Amniotic stem cell (primary cell): ENCODE data around the gene RHOF.

ENCODE experiments used
- DNase-seq: peaks from one replicate; lab custom pipeline; 2025; lab: John Stamatoyannopoulos, UW

RHOF gene, protein sequence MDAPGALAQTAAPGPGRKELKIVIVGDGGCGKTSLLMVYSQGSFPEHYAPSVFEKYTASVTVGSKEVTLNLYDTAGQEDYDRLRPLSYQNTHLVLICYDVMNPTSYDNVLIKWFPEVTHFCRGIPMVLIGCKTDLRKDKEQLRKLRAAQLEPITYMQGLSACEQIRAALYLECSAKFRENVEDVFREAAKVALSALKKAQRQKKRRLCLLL

DNA sequence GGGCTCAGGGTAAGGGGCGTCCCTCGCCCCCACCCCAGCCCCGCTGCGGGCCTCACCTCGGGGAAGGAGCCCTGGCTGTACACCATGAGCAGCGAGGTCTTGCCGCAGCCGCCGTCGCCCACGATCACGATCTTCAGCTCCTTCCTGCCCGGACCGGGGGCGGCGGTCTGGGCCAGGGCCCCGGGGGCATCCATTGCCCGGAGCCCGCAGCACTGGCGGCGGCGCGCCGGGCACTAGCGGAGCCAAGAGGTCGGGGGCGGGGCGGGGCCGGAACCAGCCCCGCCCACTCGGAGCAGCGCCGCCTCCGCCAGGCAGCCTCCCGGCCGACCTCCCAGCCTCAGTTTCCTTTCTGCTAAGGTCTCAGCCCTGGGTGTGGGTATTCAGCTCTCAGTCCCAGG, at the start of gene RHOF:
Gene RHOF (minus strand): TSS at position 249 of the 398 bp plus-strand sequence. CDS start 55 bp downstream, at position 194.
- DNase-seq = no peak

DNA sequence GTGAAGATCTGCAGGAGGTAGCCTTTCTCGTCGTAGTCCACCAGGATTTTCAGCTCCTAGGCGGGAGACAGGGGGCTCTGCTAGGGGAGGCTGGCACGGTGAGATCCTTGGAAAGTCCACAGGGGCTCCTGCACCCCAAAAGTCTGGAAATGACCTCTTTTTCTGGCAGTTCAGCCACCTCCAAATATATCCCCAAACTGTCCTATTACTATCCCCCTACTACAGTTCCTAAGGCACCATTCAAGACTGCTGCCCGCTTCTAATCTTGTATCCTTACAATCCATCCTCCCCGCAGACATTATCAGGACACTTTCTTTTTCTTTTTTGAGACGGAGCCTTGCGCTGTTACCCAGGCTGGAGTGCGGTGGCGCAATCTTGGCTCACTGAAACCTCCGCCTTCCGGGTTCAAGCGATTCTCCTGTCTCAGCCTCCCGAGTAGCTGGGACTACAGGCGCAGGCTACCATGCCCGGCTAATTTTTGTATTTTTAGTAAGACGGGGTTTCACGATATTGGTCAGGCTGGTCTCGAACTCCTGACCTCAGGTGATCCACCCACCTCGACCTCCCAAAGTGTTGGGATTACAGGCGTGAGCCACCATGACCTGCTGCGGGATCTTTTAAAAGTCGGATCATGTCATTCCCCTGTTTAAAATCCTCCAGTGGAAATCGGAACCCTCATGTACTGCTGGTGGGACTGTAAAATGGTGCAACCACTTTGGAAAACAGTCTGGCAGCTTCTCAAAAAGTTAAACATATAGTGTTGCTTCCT, 46.7 kb upstream of the RHOF start:
- no peak for DNase-seq

DNA sequence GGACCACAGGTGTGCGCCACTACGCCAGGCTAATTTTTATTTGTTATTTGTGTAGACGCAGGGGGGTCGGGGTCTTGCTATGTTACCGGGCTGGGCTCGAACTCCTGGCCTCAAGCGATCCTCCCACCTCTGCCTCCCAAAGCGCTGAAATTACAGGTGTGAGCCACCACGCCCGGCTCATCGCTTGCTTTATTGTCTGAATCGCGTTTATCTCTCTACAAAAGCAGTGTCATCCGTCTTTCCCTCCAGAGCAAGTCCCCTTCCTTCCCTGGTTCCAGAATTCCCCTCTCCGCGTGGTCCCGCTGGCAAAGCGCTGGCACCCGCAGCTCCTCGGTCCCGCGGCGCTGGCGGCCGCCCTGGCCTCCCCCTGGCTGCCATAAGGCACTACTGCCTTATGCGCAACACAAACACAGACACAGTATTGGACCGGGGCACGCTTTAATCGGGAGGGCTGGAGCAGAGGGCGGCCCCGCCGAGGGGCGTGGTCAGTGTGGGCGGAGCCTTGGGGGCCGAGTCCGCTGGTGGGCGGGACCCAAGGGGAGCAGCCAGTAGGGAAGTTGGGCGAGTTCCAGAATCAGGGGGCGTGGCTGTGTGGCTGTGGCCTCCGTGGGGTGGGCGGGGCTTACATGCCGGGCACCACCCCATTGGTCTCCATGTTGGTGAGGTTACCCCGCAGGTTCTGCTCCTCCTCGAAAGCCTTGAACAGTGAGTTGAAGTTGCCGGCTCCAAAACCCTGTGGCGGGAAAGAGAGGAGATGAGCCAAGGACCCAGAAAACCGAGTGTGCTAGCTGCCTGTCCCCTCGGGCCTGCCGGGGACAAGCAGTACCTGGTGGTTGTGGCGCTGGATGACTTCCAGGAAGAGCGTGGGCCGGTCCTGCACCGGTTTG, 45.9 kb upstream of the RHOF start:
- DNase-seq = peak; percentile 94

DNA sequence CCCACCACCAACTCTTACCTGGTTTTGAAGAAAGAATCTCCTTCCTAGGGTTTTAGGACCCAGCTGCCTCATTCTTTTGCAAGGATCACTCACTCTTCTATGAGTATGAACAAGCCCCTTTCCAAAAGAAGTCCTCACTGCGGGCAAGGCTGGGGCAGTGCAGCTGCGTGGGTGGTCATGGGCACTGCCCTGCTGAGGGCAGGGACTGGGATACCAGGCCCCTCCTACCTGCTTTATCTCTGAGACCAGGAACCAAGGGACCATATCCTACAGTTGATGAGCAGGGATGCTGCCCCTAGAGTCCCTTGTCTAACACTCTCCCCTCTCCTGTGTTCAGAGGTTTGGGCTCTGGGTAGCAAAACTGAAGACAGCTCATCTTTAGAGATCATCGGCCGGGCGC, 44.6 kb upstream of the RHOF start:
- DNase-seq = no peak

DNA sequence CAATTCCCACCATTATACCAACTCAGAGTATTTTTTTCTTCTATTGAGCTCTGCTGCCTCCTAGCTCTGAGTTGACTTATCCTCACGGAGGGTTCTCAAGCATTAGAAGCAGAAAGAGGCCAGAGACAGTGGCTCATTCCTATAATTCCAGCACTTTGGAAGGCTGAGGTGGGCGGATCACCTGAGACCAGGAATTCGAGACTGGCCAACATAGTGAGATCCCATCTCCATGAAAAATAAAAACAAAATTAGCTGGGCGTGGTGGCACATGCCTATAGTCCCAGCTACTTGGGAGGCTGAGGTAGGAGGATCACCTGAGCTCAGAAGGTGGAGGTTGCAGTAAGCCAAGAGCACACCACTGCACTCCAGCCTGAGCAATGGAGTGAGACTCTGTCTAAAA, 44.2 kb upstream of the RHOF start:
- no peak for DNase-seq

DNA sequence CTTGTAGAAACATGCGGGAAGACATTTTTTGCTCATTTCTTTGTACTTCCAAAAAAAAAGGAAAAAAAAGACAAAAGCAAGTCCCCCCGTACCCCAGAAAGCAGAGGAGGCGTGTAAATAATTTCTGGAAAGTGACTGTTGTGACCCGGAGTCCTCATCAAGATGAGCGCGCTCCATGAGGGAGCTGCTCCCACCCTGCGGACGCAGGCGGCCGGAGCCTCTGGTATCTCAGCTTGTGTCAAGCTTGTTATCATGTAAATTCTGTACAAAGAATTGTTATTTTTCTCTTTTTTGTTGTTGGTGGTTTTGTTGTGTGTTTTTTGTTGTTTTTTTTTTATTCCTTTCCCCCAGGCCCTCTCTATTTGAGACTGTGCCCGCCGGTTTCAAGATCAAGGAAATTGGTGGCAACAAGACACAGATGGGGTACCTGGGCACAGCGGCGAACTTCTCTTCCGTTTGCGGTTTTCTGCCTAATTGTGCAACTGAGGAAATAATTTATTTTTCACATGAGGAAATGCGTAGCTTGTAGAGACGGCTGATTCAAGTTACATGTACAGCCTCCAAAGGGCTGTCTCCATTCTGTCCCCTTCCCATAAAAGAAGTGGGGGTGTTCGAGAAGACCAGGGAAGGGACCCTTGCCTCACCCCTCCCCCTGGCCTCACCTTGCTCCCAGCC, 38.2 kb upstream of the RHOF start:
- no peak for DNase-seq

DNA sequence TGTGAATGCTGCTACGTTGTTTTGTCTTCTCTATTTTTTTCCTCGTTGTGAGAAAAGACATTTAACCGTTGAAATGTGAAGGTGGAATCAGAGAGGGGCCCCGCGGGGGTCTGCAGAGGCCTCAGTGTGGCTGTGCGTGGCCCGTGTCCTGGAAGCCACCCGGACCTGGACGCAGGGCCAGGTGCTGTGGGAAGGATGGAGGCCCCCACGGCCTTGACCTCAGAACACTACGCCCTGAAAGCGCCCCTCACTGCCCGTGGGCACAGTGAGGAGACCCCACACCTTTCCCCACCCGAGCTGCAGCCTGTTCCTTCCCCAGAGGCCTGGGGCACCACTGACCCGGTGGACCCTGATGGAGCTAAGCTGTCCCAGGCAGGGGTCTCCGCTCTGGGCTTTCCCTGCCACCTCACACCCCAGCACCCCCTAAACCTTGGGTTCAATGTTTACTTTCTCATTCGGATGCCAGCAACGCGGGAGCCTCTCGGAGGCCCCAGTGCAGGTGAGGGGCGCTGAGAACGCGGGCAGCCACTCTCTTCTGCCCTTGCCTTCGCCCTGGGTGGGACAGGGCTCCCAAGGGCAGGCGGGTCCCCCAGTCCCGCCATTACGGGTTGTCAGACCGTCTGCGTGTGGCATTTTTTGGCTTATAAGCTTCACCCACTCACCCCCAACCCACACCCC, 37.2 kb upstream of the RHOF start:
- no peak for DNase-seq

DNA sequence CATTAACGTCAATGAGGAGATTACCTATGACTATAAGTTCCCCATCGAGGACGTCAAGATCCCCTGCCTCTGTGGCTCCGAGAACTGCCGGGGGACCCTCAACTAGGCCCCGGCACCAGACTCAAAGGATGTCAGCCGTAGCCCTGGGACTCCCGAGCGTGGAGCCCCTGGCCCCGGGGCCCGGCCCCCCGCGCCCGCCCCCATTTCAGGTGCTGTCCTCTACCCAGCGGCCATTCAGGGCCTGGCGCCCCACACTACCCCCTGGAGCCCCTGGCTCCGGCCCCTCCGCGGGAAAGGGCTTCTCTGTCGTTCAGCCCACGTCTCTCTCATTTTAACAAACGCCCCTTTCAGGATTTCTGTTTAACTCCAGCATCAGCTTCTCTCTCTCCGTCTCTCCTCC, 36.6 kb upstream of the RHOF start:
- no peak for DNase-seq

DNA sequence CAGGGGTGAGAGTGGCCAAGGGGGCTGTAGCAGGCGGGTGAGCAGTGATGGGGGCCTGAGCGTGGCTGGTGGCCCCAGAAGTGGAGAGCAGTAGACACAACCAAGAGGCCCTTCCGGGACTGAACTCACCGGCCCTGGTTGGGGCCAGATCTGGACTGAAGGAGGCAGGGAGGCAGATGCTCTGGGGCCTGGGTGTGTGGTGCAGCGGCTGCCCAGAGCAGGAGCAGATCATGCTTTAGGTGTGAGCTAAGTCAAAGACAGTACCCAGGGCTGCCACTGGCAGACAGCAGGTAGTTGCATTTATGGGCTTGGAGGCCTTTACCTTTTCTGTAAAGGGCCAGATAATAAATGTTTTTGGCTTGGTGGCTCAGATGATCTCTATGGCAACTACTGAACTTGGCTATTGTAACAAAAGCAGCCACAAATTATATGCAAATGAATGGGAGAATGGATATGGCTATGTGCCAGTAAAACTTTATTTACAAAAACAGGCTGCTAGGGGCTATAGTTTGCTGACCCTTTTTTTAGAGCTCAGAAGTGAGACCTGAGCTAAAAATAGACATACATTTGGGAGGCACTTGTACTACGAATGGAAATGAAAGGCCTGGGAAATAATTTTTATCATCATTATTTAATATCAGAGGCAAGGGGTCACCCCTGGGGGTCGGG, 35.9 kb upstream of the RHOF start:
- DNase-seq = no peak

DNA sequence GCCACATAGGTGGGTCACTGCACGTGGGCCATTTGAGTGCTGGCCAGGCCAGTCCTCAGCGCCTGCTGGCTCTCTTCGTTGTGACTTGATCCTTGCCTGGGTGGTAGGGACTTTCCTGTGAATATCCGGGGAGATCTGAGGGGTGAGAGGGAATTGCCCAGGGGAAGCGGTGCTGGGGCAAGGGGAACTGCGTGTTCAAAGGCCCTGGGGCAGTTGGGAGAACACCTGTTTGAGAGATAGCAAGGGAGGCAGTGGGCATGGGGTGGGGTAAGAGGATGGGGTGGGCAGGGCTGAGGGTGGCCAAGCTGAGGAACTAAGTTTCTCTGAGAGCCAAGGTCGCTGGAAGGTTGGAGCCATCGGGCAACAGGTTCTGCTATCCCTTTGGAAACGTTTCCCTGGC, 35.3 kb upstream of the RHOF start:
- no peak for DNase-seq

DNA sequence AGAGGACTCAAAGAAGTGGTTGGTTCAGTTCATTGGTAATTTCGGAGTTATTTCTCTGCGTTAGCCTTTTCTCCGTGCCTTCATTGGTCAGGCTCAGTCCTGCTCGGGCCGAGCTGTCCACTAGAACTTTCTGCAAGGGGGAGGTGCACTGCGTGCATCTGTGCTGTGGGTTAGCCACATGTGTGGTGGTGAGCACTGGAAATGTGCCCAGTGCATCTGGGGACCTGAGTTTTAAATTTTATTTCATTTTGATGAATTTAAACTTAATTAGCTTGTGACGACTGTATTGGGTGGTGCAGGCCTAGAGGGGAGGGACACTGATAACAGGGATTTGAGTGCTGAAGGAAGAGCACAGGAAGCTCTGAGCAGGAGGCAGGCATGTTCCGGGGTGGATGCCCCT, 34.8 kb upstream of the RHOF start:
- DNase-seq = no peak

DNA sequence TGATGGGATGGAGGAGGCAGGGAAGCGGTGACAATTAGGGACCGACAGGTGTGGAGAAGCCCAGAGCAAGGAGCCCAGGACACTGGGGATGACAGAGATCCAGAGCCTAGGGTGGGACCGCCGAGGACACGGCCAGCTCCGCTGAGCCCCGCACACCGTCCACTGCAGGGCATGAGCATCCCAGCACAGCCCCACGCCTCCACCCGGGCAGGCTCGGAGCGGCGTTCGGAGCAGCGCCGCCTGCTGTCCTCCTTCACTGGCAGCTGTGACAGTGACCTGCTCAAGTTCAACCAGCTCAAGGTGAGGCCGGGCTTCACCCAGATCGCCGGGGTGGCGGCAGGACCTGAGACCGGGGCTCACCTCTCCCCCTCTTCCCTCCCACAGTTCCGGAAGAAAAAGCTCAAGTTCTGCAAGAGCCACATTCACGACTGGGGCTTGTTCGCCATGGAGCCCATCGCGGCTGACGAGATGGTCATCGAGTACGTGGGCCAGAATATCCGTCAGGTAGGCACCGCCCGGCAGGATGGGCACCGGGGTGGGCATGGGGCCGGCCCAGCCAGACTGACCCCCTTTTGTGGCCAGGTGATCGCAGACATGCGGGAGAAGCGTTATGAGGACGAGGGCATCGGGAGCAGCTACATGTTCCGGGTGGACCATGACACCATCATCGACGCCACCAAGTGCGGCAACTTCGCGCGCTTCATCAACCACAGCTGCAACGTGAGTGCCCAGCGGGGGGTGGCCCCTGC, 34.0 kb upstream of the RHOF start:
- no peak for DNase-seq

DNA sequence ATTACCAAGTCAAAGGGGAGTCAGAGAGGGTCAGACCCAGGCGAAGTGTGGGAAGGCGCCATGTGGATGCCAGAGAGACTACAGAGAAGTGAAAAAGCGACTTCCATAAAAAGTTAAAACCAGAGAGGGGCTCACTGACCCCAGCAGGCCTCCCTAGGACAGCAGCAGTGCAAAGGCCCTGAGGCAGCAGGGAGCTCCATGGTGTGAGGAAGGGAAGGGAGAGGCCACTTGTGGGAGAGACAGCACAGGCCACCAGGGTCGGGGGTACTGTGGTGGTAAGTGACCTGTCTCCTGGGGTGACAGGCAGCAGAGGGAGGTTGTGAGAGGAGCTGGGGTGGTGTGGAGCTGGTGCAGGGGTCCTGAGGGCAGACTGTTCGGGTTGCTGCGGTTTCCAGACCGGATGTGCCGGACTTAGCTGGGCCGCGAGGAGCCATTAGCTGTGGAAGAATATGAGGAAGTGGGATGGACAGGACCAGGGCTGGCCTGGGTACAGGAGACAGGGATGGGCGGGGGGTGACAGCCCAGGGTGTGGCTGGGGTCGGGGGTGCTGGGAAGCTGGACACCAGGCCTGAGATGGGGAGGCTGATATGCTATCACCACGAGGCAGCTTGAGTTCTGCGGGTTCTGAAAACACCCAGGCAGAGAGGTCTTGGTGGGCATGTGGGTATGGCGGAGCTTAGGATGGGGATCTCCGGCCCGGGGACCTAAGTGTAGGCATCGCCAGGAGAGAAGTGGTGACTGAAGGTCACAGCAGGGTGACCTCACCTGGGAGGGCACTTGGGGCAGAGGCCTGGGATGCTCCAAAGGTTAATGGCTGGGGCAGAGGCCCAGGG, 33.0 kb upstream of the RHOF start:
- DNase-seq = no peak

DNA sequence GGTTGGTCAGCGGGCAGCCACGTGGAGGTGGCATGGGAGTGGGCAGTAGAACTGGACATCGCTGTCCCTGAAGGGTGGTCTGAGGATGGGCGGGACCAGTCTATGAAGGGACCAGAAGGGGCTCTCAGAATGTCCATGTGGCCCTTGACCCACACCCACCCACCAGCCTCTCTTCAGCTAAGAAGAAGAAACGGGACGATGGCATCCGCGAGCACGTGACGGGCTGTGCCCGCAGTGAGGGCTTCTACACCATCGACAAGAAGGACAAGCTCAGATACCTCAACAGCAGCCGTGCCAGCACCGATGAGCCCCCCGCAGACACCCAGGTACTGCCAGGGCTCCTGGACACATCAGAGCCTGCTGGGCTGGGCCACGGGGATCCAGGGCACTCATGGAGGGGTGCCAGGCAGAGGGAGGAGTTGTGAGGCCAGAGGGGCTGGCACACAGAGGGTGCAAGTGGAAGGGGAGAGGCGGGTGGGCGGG, 31.6 kb upstream of the RHOF start:
- DNase-seq = no peak

DNA sequence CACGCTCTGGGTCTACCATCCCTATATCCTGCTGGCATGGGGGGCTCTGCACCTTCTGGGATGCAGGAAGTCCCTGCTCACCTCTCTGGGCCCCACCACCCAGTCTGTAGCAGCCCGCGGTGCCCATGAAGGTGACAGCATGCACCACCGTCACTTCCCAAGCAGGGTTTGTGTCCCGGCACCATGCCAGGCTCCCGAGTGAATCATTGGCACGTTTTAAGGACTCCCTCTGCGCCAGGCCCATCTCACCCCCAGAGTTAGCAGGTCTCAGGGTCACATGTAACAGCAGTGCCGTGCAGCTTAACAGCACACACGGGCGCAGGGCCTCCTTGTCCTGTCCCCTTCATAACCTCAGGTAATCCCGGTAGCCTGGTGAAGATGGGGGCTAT, 30.2 kb upstream of the RHOF start:
- no peak for DNase-seq

DNA sequence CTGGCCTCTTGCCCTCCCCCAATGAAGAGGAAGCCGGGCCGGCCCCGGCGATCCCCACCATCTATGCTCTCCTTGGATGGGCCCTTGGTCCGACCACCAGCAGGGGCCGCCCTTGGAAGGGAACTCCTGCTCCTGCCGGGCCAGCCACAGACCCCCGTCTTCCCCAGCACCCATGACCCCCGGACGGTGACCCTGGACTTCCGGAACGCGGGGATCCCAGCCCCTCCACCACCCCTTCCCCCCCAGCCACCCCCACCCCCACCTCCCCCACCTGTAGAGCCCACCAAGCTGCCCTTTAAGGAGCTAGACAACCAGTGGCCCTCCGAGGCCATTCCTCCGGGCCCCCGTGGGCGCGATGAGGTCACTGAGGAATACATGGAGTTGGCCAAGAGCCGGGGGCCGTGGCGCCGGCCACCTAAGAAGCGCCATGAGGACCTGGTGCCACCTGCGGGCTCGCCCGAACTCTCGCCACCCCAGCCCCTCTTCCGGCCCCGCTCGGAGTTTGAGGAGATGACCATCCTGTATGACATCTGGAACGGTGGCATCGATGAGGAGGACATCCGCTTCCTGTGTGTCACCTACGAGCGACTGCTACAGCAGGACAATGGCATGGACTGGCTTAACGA, 29.7 kb upstream of the RHOF start:
- DNase-seq = no peak

DNA sequence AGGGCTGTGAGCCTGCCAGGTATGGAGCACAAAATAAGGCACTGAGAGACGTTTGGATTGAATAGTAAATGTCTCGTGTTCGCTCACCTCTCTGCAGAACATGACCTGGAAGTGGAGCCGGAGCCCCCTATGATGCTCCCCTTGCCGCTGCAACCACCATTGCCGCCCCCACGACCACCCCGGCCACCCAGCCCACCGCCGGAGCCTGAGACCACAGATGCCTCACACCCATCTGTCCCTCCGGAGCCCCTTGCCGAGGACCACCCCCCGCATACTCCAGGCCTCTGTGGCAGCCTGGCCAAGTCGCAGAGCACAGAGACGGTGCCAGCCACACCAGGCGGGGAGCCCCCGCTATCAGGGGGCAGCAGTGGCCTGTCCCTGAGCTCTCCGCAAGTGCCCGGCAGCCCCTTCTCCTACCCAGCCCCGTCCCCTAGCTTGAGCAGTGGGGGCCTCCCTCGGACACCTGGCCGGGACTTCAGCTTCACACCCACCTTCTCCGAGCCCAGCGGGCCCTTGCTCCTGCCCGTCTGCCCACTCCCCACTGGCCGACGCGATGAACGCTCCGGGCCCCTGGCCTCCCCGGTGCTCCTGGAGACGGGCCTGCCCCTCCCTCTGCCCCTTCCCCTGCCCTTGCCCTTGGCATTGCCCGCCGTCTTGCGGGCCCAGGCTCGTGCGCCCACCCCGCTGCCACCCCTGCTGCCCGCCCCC, 29.1 kb upstream of the RHOF start:
- no peak for DNase-seq

DNA sequence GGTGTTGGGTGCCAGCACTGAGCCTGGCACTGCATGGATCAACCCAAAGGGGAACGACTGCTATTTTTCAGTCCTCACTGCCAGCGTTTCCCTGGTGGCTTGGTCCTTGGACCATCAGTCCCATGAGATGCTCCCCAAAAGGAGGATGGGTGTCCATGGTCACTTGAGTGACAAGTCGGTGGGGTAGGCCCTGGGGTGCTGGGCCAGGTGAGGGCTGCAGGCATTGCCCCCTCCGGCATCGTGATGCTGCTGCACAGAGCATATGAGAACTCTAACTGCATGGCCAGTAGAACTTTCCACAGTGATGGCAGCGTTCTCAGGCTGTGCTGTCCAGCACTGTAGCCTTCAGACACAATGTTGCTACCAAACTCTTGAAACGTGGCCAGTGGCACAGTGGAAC, 26.6 kb upstream of the RHOF start:
- no peak for DNase-seq
